Measurements from ENCODE around the gene NAMPT.

GRCh38 chr7:106309362-106309761 lies 24.6 kb upstream of the NAMPT start:
- TF ChIP-seq SMARCE1 (IDR thresholded peaks at IDR 0.05), result no peak
- no peak for TF ChIP-seq TRIM24 (IDR thresholded peaks at IDR 0.05)
- no peak for TF ChIP-seq REST (IDR thresholded peaks at IDR 0.05; ENCODE audit: borderline replicate concordance)
- TF ChIP-seq REST (CRISPR knock-in tag; IDR thresholded peaks at IDR 0.05; ENCODE audit: low read depth), result no peak
- TF ChIP-seq PCBP2 (IDR thresholded peaks at IDR 0.05; ENCODE audit: low read depth, low read length, poor library complexity, severe bottlenecking), result no peak
- no peak for TF ChIP-seq MYBL2 (IDR thresholded peaks at IDR 0.05; ENCODE audit: low read depth)
- TF ChIP-seq MYBL2 (CRISPR knock-in tag; IDR thresholded peaks at IDR 0.05; ENCODE audit: borderline replicate concordance), result no peak
- no peak for TF ChIP-seq HDGF (IDR thresholded peaks at IDR 0.05)

Measured in K562 (cell line).